ENCODE measurements around the gene DMD.
"Not testable (repeated sequence)": the region's sequence is repeated elsewhere in the genome, so short reads cannot be mapped to it uniquely, and the experiment has no call there.

DMD gene

DNA sequence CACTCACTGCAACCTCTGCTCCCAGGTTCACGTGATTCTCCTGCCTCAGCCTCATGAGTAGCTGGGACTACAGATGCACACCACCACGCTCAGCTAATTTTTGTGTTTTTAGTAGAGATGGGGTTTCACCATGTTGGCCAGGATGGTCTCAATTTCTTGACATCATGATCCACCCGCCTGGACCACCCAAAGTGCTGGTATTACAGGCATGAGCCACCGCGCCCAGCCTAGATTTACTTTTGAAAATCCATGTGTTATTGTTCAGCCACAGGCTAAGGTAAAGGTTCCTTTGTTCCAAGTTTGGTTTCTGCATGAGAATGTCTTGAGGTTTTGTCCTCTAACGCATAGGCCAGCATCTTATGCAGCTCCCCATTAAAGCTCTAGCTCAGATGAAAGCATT, 371.6 kb downstream of the DMD start:
- DNase-seq = no peak

DNA sequence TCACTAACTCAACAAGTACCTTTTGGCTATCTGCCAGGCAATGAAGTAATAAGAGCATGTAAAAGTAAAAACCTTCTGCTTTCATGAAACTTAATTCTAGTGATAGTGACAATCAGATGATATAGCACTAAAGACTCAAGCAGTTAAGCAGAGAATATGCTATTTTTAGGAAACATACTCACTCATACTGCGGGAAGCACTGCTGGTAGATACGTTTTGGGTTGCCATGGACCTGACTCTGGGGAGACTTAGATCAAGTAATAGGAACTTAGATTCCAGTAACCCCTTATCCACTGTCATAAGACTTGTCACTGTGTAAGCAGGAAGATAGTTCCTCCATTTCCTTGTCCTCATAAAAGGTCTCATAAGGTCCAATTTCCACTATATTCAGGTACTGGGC, 386.3 kb downstream of the DMD start:
- DNase-seq = no peak

DNA sequence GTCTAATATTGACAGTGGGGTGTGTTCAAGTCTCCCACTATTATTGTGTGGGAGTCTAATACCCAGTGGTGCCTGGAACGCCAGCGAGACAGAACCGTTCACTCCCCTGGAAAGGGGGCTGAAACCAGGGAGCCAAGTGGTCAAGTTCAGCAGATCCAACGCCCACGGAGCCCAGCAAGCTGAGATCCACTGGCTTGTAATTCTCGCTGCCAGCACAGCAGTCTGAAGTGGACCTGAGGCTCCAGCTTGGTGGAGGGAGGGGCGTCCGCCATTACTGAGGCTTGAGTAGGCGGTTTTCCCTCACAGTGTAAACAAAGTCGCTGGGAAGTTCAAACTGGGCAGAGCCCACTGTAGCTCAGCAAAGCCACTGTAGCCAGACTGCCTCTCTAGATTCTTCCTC, 407.3 kb downstream of the DMD start:
- DNase-seq = no peak

DNA sequence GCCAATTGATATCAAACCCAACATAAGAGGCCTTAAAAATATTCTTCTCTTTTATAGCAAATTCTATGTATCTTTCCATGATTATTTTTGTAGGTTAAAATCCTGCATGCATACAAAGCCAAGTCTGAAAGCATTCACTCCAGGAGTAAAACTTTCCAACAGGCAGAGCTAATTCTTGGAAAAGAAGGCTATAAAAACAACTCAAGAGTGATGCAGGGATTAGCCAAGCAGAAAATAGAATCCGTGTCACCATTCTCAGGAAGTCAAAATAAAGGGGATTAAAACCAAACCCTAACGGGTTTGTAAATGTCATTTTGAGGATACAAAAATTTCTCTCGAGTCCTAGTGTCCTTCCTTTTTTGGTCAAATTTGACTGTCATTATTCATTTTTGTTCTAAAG, 412.4 kb downstream of the DMD start:
- no peak for DNase-seq

DNA sequence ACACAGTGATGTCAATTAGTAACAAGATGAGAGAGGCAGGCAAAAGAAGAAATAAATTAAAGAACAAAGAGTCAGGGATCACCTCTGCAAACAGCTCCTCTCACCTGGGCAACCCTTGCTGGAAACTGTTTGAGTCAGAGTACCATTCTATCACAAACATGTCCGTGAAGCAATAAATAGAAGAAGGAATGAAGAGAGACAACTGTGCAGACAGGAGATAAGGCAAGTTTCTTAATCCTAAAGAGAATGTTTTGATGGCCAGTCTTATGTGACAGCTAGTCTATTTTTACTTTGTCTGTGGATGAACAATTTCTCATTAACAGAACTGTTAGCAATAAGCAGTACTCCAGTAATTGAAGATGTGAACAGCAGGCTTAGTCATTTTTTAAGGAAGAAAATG, 422.4 kb downstream of the DMD start:
- DNase-seq = no peak

DNA sequence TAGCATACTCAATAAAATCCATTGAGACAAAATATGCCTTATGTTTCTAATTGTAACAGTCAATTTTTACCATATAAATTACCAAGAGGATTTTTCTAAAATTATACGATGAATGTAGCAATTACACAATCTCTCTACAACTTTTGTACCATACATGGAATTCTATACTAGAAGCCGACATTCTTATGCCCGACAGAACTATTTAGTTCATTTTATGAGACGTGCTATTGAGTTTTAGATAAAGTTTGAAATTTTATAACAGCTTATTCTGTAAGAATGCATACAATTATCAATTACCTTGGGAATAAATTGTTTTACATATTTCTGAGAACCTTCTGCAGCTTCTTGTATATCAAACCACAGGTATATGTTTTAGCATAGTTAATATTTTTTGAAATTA, 431.2 kb downstream of the DMD start:
- no peak for DNase-seq

DNA sequence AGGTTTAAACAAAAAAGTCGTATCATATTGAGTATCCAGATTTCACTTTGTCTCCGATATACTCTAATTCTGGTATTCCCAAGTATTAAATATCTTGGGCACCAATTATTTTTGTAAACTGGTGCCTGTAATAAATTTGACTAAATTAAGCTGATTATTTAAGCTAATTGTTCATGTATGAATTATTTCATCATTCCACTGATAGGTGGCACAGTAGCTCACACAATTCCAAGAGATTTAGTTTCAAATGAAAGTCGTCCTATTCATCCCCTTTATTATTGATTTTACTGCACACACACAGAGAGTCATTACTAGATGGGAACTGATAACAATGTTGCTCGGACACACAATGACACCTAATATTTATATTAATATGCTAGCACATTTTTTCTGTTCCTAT, 432.4 kb downstream of the DMD start:
- DNase-seq = no peak

DNA sequence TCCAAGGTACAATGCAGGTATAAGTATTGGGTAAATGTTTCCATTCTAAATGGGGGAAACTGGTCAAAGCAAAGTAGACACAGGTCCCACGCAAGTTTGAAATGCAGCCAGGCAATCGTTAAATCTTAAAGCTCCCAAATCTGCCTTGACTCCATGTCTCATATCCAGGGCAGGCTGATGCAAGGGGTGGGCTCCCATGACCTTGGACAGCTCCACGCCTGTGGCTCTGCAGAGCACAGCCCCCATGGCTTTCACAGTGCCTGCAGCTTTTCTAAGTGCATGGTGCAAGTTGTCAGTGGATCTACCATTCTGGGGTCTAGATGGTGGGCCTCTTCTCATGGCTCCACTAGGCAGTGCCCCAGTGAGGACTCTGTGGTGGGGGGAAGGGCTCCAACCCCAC, 436.4 kb downstream of the DMD start:
- no peak for DNase-seq

DNA sequence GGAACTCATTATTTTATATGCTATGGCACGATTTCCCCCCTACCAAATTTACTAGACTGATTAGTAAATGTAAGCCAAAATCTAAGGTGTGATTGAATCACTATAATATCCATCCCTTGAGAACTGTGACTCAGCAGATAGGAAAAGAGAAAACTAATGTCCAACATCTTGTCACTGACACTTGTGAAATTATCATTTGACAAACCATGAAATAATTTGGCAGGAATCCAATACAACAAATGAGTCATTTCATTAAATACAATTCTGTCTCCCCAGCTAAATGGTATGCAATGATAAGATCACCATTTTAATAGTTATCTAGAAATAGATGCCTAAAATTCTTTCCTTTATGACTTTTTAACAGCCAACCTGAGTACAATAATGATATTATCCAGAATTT, 462.3 kb downstream of the DMD start:
- DNase-seq = no peak

DNA sequence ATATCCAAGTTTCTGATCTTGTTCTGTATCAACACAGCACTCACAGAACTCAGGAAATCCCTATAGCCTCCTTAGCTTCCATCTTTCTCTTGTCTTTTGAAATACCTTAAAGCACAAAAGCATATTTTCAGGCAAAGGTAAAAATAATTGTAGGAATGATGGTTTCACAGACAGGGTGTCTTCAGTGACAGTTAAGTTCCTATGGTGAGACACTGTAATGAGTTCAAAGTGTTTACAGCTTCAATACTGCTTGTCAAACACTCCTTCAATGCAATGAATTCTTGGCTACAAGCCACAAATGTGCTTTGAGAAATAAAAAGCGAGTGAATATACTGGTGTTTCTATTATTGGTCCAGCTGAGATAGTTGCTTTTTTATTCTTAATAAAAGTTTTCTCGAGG, 466.0 kb downstream of the DMD start:
- DNase-seq = no peak

DNA sequence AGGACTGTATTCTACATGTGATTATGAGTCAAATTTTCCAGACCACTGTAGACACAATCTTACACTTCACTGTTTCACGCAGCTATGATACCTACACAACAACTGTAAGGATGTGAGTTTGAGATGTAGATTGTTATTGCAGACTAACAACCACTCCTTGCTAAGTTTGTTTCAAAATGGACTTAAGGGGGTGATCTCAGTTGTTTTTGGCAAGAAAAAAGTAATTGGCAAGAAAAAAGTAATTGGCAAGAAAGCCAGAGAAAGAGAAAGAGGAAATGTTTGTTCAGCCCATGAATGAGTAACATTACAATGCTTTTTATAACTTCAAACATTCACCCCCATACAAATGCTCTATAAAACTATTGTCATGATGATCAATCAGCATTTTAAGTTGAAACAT, 466.4 kb downstream of the DMD start:
- no peak for DNase-seq

DNA sequence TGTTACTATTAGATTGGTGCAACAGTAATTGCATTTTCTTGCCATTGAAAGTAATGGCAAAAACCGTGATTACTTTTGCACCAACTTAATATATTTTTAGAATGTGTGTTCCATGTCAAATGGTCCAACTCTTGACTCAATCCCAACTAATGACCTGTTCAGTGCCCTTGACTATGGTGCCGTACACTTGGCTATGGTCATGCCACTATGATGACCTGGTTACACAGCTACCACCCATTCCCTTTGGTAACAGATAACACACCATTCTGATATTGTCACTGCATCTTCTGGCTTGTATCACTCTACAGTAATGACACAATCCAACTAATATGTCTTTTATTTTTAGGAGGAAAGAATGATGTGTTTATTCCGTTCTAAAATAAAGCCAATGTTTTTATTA, 469.4 kb downstream of the DMD start:
- no peak for DNase-seq

DNA sequence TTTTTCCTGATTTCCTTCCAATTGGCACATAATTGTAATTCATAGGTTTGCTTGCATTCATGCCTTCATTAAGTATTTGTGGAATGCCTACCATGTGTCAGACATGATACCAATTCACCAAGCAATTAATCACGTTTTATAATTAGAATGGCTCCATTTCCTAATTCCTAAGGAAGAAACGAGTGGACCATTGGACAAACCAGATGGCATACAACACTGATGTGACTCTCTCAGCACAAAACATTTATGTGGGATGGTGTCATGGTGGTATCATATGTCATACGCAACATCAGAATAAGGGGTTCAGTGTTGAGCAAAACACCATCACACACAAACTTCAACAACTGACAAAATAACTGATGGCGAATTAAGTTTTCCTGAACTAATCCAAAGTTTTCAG, 502.8 kb downstream of the DMD start:
- DNase-seq = no peak

DNA sequence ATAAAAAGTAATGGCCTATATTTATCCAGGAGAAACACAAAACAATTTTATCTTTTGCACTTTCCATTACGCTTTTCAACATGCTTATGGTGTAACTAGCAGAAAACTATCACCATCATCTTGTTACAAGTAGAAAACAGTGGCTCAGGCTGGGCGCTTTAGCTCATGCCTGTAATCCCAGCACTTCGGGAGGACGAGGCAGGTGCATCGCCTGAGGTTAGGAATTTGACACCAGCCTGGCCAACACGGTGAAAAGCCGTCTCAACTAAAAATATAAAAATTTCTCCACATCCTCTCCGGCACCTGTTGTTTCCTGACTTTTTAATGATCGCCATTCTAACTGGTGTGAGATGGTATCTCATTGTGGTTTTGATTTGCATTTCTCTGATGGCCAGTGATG, 506.0 kb downstream of the DMD start:
- DNase-seq = not testable (repeated sequence)

DNA sequence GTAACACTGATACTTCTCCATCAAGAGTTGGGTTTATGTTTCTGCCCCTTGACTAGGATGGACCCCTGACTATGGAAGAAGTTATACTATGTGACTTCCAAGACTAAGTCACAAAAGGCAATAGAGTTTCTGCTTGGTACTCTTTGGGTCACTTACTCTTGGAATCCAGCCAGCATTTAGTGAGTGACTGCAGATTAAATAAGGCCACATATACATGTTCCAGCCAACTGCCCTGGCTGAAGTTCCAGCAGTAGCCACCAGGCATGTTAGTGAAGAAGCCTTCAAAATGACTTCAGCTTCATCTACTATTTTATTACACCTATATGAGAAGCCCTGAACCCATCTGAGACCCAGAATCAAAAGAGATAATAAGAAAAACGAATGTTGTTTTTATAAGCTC, 524.0 kb downstream of the DMD start:
- DNase-seq = no peak

DNA sequence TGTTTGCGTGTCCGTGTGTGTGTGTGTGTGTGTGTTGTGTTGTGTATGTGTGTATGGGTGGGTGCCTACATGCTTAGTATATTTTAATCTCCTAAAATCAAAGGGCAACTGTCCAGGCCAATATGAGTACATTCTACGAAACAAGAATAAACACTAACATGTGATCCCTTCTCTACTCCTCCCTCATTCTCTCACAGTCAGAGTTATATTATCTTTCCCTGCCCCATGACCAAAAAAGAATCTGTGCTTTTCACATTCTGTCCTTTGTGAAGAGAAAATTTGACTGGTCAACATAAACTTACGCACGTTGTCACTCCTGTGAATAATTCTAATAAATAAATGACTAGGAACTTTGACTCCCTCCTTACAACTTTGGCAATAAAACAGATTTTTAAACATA, 532.9 kb downstream of the DMD start:
- no peak for DNase-seq

DNA sequence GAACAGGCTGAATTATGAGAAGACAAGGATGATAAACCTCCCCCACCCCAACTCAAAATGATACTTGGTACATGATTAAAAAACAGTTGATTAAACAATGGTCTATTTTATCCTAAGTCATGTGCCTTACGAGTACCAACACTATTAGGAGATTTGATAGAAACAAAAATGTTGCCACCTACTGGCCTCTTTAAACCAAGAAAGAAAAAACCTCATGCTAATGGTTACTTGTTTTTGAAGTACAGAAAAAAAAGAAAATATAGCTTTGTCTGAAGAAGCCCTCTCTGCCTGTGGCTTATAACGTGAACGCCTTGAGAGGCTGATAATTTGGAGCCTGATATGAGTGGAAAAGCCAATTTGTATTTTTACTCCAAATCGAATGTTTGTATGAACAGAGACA, 538.2 kb downstream of the DMD start:
- DNase-seq = no peak

DNA sequence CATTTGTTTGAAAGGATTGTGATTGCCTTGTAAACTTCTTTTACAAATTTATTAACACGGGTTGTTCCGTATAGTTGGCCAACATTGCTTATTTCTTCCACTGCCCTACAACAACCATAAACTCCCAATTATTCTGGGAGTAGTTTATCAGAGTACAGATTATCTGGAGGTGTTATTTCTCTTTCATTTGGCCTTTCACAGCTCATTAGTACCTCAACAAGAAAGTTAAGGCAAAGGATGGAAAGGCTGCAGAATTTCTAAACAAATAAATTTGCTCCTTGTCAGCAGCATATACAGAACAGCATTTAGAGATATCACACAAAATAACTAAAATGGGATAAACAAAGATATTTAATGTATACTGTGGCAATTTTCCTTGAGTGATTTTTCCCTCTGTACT, 548.8 kb downstream of the DMD start:
- no peak for DNase-seq

DNA sequence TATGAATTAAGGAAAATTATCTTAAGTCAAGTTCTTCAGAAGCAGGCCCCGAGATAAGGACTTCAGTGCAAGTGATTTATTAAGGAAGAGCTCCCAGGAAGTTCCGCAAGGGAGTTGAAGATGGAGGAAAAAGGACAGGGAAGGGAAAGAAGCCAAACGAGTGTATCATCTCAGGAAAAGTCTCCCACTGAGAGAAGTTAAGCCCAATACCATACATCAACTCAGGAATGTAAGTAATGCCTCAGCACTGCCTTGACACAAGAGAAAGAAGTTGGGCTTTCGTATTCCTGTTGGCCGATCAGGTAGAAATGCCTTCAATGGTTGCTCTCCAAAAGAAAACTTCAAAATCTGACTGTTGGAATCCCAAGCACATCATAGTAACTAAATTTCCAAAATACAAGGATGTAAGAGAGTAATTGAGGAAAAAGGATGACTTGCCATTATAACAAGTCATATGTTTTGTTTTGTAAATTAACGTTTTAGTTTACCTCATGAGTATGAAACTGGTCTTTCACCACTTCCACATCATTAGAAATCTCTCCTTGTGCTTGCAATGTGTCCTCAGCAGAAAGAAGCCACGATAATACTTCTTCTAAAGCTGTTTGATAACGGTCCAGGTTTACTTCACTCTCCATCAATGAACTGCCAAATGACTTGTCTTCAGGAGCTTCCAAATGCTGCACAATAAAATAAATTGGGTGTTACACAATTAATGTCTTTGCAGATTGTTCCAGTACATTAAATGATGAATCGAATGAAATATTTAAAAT, 566.7 kb downstream of the DMD start:
- no peak for DNase-seq

DNA sequence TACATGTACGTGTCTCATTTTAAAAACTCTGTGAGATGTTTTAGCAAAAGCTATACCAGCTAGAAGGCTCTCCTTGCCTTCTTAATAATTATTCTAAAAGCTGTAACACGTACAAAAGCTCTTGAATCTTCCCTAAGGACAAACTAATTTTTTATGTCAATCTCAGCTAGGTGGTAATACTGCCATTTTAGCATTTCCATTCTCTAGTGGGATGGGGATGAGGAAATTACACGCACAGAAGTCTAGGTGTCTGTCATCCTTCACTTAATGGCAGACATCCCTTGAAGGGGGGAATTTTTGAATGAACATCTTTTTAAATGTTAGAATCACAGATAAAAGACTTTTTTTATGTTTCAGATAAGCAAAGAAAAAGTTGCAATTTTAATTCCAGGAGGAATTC, 569.1 kb downstream of the DMD start:
- DNase-seq = no peak

DNA sequence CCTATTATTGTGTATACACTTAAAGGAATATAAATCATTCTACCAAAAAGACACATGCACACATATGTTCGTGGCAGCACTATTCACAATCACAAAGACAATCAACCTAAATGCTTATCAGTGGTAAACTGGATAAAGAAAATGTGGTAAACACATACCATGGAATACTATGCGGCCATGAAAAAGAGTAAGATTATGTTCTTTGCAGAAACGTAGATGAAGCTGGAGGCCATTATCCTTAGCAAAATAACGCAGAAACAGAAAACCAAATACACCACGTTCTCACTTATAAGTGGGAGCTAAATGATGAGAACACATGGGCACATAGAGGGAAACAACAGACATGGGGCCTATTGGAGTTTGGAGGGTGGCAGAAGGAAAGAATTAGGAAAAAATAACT, 593.2 kb downstream of the DMD start:
- DNase-seq = no peak

DNA sequence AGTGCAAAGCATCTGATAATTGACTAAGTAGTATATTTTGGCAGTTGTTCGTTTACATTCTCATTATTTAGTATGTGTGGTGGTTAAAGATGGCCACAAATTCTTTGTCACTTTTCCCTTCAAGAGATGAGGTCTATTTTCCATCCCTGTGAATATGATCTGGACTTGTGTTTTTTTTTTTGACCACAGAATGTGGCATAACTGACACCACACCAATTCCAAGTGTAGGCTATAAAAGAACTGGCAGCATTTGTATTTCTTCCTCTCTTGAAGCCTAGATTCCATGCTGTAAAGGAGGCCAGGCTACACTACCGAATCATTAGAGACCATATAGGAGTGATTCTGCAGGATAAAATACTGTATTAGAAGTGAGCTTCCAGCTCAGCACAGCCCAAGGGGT, 596.6 kb downstream of the DMD start:
- DNase-seq = no peak

DNA sequence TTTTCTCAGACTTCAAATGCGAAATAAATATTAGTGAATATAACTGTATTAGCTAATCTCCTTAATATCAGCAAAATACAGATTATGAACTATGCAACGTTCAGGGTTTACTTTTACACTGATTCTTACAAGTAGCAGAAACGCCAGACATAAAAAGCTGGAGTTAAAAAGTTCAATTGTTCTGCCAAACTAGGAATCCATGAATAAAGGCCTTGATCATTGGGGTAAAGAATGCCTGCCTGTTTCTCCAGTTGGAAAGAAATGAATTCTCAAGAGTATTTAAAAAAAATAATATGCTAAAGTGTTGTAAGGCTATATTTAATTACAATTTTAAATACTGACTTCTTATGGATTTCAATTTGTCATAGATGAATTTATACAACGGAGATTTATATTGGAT, 612.2 kb downstream of the DMD start:
- no peak for DNase-seq

DNA sequence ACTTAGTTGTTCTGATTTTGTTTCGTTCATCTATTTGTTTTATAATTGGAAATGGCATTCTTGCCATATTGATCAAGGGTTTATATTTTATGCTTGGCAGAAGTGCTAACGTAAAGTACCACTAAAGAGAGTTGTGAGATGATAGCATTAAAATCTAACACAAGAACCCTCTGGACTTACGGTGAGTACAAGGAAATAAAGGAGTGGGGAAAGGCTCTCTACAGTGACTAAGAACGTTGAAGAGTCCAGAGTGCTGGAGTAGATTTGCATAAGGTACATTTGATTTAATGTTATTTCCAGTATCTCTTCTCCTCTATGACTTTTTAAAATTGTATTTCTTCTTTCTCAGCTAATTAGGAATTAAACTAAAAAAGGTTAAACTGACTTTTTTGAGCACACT, 612.6 kb downstream of the DMD start:
- DNase-seq = no peak

DNA sequence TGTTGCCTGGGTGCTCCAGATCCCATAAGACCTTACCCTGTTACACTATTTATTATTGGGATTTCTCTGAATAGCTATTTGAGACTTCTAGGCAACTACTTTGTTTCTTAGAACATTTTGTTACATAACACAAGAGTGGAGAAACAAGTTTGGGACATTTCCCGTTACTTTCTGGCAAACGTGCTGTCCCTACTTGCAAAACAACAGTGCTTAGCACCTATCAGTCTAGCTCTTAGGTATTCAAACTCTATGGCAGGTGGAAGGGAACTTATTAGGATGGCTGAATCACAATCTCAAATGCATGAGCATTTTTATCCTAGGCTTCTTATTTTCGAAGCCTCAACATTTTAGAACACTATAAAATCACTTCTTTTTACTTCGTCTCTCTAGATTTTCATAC, 613.6 kb downstream of the DMD start:
- no peak for DNase-seq

DNA sequence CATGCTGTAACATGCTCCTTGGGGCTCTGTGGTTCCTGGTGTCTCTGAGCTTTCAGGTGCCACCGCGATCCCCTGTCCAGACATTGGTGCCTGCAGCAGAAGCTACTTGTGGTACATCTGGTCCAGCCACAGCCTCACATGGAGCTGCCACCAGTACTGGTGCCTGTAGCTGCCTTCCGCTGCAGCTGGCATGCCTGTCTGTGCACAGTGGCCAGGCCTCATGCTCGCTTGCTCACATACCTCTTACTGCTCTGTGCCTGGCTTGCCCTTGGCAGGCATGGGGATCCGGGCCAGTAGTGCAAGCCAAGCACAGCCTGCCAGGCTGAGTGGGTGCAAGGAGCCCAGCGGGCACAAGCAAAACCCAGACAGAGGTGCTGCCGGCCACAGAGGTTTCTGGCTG, 618.6 kb downstream of the DMD start:
- no peak for DNase-seq
